Heart right ventricle (tissue), 16 donors: ENCODE measurements around the gene CXADR. TPM values are rescaled to one million over a fixed set of nuclear protein-coding genes. Genes with fewer than 3 reads are reported as not detected.

Experiments
- ATAC-seq, 8 donors: fragments of 200-7000 bp; cut with Tn5 transposase; one replicate each; pipeline ENCODE4 v1.9.1; 2020; ENCODE audit warnings: mild to moderate bottlenecking in 8 of 8, moderate library complexity in 8 of 8, moderate number of reproducible peaks in 1 of 8
- DNase-seq, 2 donors: peaks; one replicate each; pipeline ENCODE4 v3.0.0-alpha.2; 2020
- H3K27ac ChIP-seq, 10 donors: fragments of 200-600 bp; sonication (generic) in 2 of 10; one replicate each; pipeline versions ENCODE4 v1.5.0 to v1.8.0; 2020 to 2022; ENCODE audit warnings: mild to moderate bottlenecking in 3 of 10
- H3K27me3 ChIP-seq, 7 donors: fragments of 200-600 bp; one replicate each; pipeline ENCODE4 v1.8.0; 2021 to 2022; ENCODE audit warnings: mild to moderate bottlenecking in 2 of 7
- H3K36me3 ChIP-seq, 9 donors: fragments of 200-600 bp; sonication (generic) in 1 of 9; one replicate each; pipeline versions ENCODE4 v1.5.0 to v1.8.0; 2020 to 2022; ENCODE audit warnings: mild to moderate bottlenecking in 2 of 9
- H3K4me1 ChIP-seq, 9 donors: fragments of 200-600 bp; sonication (generic) in 1 of 9; one replicate each; pipeline versions ENCODE4 v1.5.0 to v1.8.0; 2020 to 2022; ENCODE audit warnings: mild to moderate bottlenecking in 4 of 9
- H3K4me3 ChIP-seq, 10 donors: fragments of 200-600 bp; sonication (generic) in 2 of 10; one replicate each; pipeline versions ENCODE4 v1.5.0 to v1.8.0; 2020 to 2022; ENCODE audit warnings: mild to moderate bottlenecking in 7 of 10, moderate library complexity in 2 of 10
- H3K9me3 ChIP-seq, 11 donors: fragments of 200-600 bp in 10 of 11; sonication (generic) in 2 of 11; one replicate each; pipeline versions ENCODE4 v1.5.0 to v1.8.0; 2013 to 2022; ENCODE audit warnings: mild to moderate bottlenecking in 2 of 11, control low read depth in 1 of 11, moderate library complexity in 1 of 11
- CTCF ChIP-seq, 9 donors: fragments of 200-600 bp; sonication (generic) in 2 of 9; IDR thresholded peaks; one replicate each; pipeline versions ENCODE4 v1.5.0 to v1.8.0; 2021 to 2022; ENCODE audit warnings: antibody characterized with exemption in 9 of 9, mild to moderate bottlenecking in 5 of 9, moderate library complexity in 1 of 9
- WGBS, 2 donors: extraction: QIAGEN DNeasy Blood & Tissue Kit; methylation state at CpG; one replicate each; pipeline ENCODE4 v1.1.7; 2013; ENCODE audit warnings: inconsistent platforms in 1 of 2; 5-methylcytosine and 5-hydroxymethylcytosine counted together
- intact Hi-C, 10 donors: fragments of 100-400 bp; cut with DNase I; formaldehyde crosslinking; loops; one replicate each; pipeline versions ENCODE4 v1.11.1 to v1.14.2; 2022
- polyA plus RNA-seq, 2 donors: library from polyadenylated mRNA; stranded (reverse); fragments of 200-250 nt; gene quantifications; one replicate each; pipeline ENCODE4 v1.2.3, GENCODE V29; 2013
- total RNA-seq, 10 donors: library from RNA; stranded (reverse); fragmentation: NEBNext Ultra II Directional in 3 of 10; extraction: Animal tissue kit (Norgen Biotek cat#: 25700) in 3 of 10; gene quantifications; one replicate each; pipeline versions ENCODE4 v1.2.1 to v1.2.4, GENCODE V29; 2021 to 2023
- donor health status: Arrhythmogenic right ventricular cardiomyopathy.
- donor health status: ischemic (EF 13 %, LVEDD 7.1; RV severe dilation, severe dysfunction).
- donor health status: healthy with polysubstance abuse.
- donor health status: DM: no; HTN: yes; CAD: no.
- donor health status: DM: no; HTN: no; CAD: no.
- donor health status: ischemic (EF 25% LVEDD 6.9; RV normal size, moderate dysfunction).
- donor health status: ischemic (EF 25% LVEDD 5.7; RV mildly dilated, moderate dysfunction).
- donor health status: healthy.
- donor health status: DM: yes; HTN: yes; CAD: no.
- donor health status: Ischemic cardiomyopathy.
- donor health status: ischemic (EF 35%, LVEDD 5.7; RV mildly dilated, moderate dysfunction).
- donor health status: nonischemic (EF 11% LVEDD 7.7; RV severe dilation, severe dysfunction).
- donor health status: DM: yes; HTN: yes; CAD: no.
- donor health status: PGD.
- donor health status: ischemic (EF 29% LVEDD 5.4; RV normal size, mild dysfunction).
- donor health status: nonischemic (EF 23%, LVEDD 6.1; RV moderate dilation, normal function).

Gene CXADR
- total and polyA plus RNA-seq, 12 donors: 6.4 to 42.1 (median 27.7) TPM

GRCh38 chr21:17577701-17578100, 64.9 kb downstream of the CXADR start:
- TF ChIP-seq CTCF (IDR thresholded peaks at IDR 0.05): no peak
- Histone ChIP-seq H3K9me3 (no peaks in the 10 kb centered on the region), H3K4me3 (no peak overlapping the region), H3K27ac (no peak overlapping the region), H3K36me3 (no peaks in the 10 kb centered on the region), H3K4me1 (peaks cover 0 to 8% (median 0%) of the 10 kb centered on the region in 9 donors), H3K27me3 (no peaks in the 10 kb centered on the region)
- WGBS, 2 donors: 79 to 93% methylated on average over 1 of the region's 1 CpG
- no peak for DNase-seq
- intact Hi-C loops: loop anchor here in 1 of 10 donors (10.0 kb wide), 1 partner anchor 173 kb away; no protein-coding TSS in a partner anchor
- no peak for ATAC-seq

GRCh38 chr21:17578162-17578561, 65.3 kb downstream of the CXADR start:
- TF ChIP-seq CTCF (IDR thresholded peaks at IDR 0.05): no peak
- DNase-seq (no peak), ATAC-seq (no peak)
- no peak overlapping the region for H3K4me3 ChIP-seq
- intact Hi-C loops: loop anchor here in 1 of 10 donors (10.0 kb wide), 1 partner anchor 173 kb away; no protein-coding TSS in a partner anchor
- no peaks in the 10 kb centered on the region for H3K27me3 ChIP-seq
- 92 to 95% methylated on average over 2 of the region's 2 CpGs for WGBS, 2 donors
- H3K4me1 ChIP-seq: peaks cover 0 to 8% (median 0%) of the 10 kb centered on the region in 9 donors
- H3K27ac ChIP-seq: no peak overlapping the region
- H3K9me3 ChIP-seq: no peaks in the 10 kb centered on the region
- H3K36me3 ChIP-seq: no peaks in the 10 kb centered on the region

- no peak overlapping the region for H3K27ac ChIP-seq
- TF ChIP-seq CTCF (IDR thresholded peaks at IDR 0.05): no peak
- intact Hi-C loops: loop anchor here in 1 of 10 donors (10.0 kb wide), 1 partner anchor 174 kb away; no protein-coding TSS in a partner anchor
- no peaks in the 10 kb centered on the region for H3K36me3 ChIP-seq
- WGBS, 2 donors: 71 to 81% methylated on average over 2 of the region's 2 CpGs
- H3K4me1 ChIP-seq: peaks cover 0 to 8% (median 0%) of the 10 kb centered on the region in 9 donors
- no peak overlapping the region for H3K4me3 ChIP-seq
- ATAC-seq: no peak
- no peak for DNase-seq
- H3K9me3 ChIP-seq: no peaks in the 10 kb centered on the region
- no peaks in the 10 kb centered on the region for H3K27me3 ChIP-seq
Measured at GRCh38 chr21:17578876-17579275, 66.0 kb downstream of the CXADR start.

GRCh38 chr21:17580319-17580718, 67.5 kb downstream of the CXADR start:
- no peaks in the 10 kb centered on the region for H3K9me3 ChIP-seq
- intact Hi-C loops: loop anchor here in 3 of 10 donors (2.0 to 10.0 kb wide), 4 partner anchors 66 to 193 kb away; partner anchors contain the start of gene CXADR (in 1 of the 3)
- no peak for ATAC-seq
- no peak overlapping the region for H3K27ac ChIP-seq
- WGBS, 2 donors: 92 to 95% methylated on average over 8 of the region's 8 CpGs
- no peak for DNase-seq
- no peak for TF ChIP-seq CTCF (IDR thresholded peaks at IDR 0.05)
- H3K27me3 ChIP-seq: no peaks in the 10 kb centered on the region
- H3K4me3 ChIP-seq: no peak overlapping the region
- peaks cover 0 to 8% (median 0%) of the 10 kb centered on the region in 9 donors for H3K4me1 ChIP-seq
- H3K36me3 ChIP-seq: no peaks in the 10 kb centered on the region
